ENCODE results near the gene MAFF.

Gene MAFF

GRCh38 chr22:38238519-38239071 is 36.8 kb downstream of the MAFF start:
- TF ChIP-seq CTCF (IDR thresholded peaks at IDR 0.05; ENCODE audit: low read depth, low read length) = no peak
- peak overlapping the region; percentile 8; the same call in 1 of the 2 replicates for H3K4me3 ChIP-seq (ENCODE audit: low read depth, low read length)

- TF ChIP-seq CTCF (IDR thresholded peaks at IDR 0.05; ENCODE audit: low read depth, low read length) = 0 out of 2 replicates have a peak, but pooled peaks have one; percentile 11
- H3K4me3 ChIP-seq (ENCODE audit: low read depth, low read length) = peak overlapping the region; percentile 8; the same call in 1 of the 2 replicates
Observed at GRCh38 chr22:38239101-38239761, 37.4 kb downstream of the MAFF start.

- H3K4me3 ChIP-seq (ENCODE audit: low read depth, low read length) = no peak overlapping the region
- no peak for TF ChIP-seq CTCF (IDR thresholded peaks at IDR 0.05; ENCODE audit: low read depth, low read length)
Observed at GRCh38 chr22:38240734-38241252, 39.0 kb downstream of the MAFF start.

GRCh38 chr22:38243007-38243765 is 41.4 kb downstream of the MAFF start:
- H3K4me3 ChIP-seq (ENCODE audit: low read depth, low read length) = no peak overlapping the region
- TF ChIP-seq CTCF (IDR thresholded peaks at IDR 0.05; ENCODE audit: low read depth, low read length) = no peak

GRCh38 chr22:38244106-38244505 is 42.3 kb downstream of the MAFF start:
- no peak for TF ChIP-seq CTCF (IDR thresholded peaks at IDR 0.05; ENCODE audit: low read depth, low read length)
- no peak overlapping the region for H3K4me3 ChIP-seq (ENCODE audit: low read depth, low read length)

- no peak for TF ChIP-seq CTCF (IDR thresholded peaks at IDR 0.05; ENCODE audit: low read depth, low read length)
- no peak overlapping the region for H3K4me3 ChIP-seq (ENCODE audit: low read depth, low read length)
Observed at GRCh38 chr22:38246046-38246658, 44.4 kb downstream of the MAFF start.
